HepG2 (cell line): ENCODE results near the gene TSPAN18. TPM values are rescaled to one million over a fixed set of nuclear protein-coding genes. Genes with fewer than 3 reads are reported as not detected.

Experiments
- ATAC-seq: fragments of 200-7000 bp; cut with Tn5 transposase; 3 replicates; pipeline ENCODE4 v1.9.1; 2020; ENCODE audit warnings: mild to moderate bottlenecking, moderate library complexity
- BruUV-seq: library from RNA; stranded (reverse); fragments of 400-500 nt; replicated peaks from 2 replicates; lab custom pipeline; 2021; lab: Mats Ljungman, UMichigan
- CTCF ChIA-PET: fragments of 300-600 bp; formaldehyde crosslinking; extraction: SDS; loops from one replicate; lab custom pipeline; 2021; ENCODE audit warnings: low total read pairs, inconsistent platforms, low intra/inter-chr PET ratio; lab: Yijun Ruan, JAX
- POLR2A ChIA-PET: fragments of 350-600 bp; sonication (Branson Sonifier 250); formaldehyde crosslinking; loops from one replicate; lab custom pipeline; 2020; ENCODE audit warnings: antibody characterized with exemption, inconsistent platforms; lab: Yijun Ruan, JAX
- DNase-seq: peaks from one replicate; pipeline ENCODE4 v3.0.0-alpha.2; 2015; ENCODE audit warnings: low spot score
- FAIRE-seq: peaks from 3 replicates; lab custom pipeline; 2011; peaks lifted over from hg19 to GRCh38; lab: Jason Lieb, UNC
- H2AFZ ChIP-seq: one replicate; pipeline ENCODE4 v1.6.1; 2011; ENCODE audit warnings: low read length, inconsistent platforms
- H3K27ac ChIP-seq: fragments of 300-600 bp; 3 replicates; pipeline ENCODE4 v1.8.0; 2011; ENCODE audit warnings: mixed run types, mild to moderate bottlenecking, mixed read lengths, low read length, inconsistent platforms; ENCODE audit not compliant: insufficient read depth; ENCODE audit errors: extremely low read length
- H3K27me3 ChIP-seq, 2 experiments: fragments of 200-600 bp in 1 of 2; 2 replicates in 1 of 2; 3 replicates in 1 of 2; pipeline versions ENCODE4 v1.6.0 to v1.8.0; 2011; ENCODE audit warnings: low read length in 2 of 2, mild to moderate bottlenecking in 2 of 2, moderate library complexity in 2 of 2, inconsistent platforms in 1 of 2; ENCODE audit not compliant: insufficient read depth in 2 of 2, control insufficient read depth in 1 of 2
- H3K36me3 ChIP-seq, 2 experiments: fragments of 200-600 bp in 1 of 2; replicated peaks in 1 of 2; 2 replicates in 1 of 2; 3 replicates in 1 of 2; pipeline versions ENCODE4 v1.5.1 to v1.8.0; 2011; ENCODE audit warnings: low read length in 2 of 2, inconsistent platforms in 1 of 2; ENCODE audit not compliant: insufficient read depth in 2 of 2, control insufficient read depth in 1 of 2
- H3K4me1 ChIP-seq: 2 replicates; pipeline ENCODE4 v1.5.1; 2012; ENCODE audit warnings: low read length, inconsistent platforms; ENCODE audit not compliant: insufficient read depth
- H3K4me2 ChIP-seq: 2 replicates; pipeline ENCODE4 v1.6.0; 2011; ENCODE audit warnings: low read depth, low read length, inconsistent platforms
- H3K4me3 ChIP-seq, 3 experiments: fragments of 200-600 bp in 1 of 3; sonication (generic), shearing (Covaris generic) in 1 of 3; replicated peaks in 1 of 3; 2 replicates each; pipeline ENCODE4 v1.5.1; 2011 to 2016; ENCODE audit warnings: low read length in 3 of 3, inconsistent platforms in 2 of 3, low read depth in 2 of 3, mild to moderate bottlenecking in 2 of 3, control low read depth in 1 of 3, mixed read lengths in 1 of 3; ENCODE audit not compliant: insufficient read depth in 1 of 3
- H3K79me2 ChIP-seq: one replicate; pipeline ENCODE4 v1.6.1; 2011; ENCODE audit warnings: low read length, inconsistent platforms; ENCODE audit not compliant: insufficient read depth
- H3K9ac ChIP-seq: 2 replicates; pipeline ENCODE4 v1.6.0; 2011; ENCODE audit warnings: mild to moderate bottlenecking, low read depth, low read length, inconsistent platforms; ENCODE audit not compliant: insufficient read depth
- H3K9me3 ChIP-seq: 2 replicates; pipeline ENCODE4 v1.5.1; 2012; ENCODE audit warnings: mild to moderate bottlenecking, low read length
- H4K20me1 ChIP-seq: 2 replicates; pipeline ENCODE4 v1.6.0; 2011; ENCODE audit warnings: inconsistent platforms, mild to moderate bottlenecking, low read length, moderate library complexity; ENCODE audit not compliant: insufficient read depth
- BHLHE40 ChIP-seq: IDR thresholded peaks from 2 replicates; pipeline ENCODE4 v1.6.1; 2011; ENCODE audit warnings: low read length, improper control_type of control experiment
- KIAA2018 ChIP-seq: sonication (generic); formaldehyde crosslinking; IDR thresholded peaks from 2 replicates; pipeline ENCODE4 v1.5.0; 2020; ENCODE audit warnings: mild to moderate bottlenecking, missing genetic modification reagents, borderline replicate concordance
- MBNL3 ChIP-seq: fragments of 250-450 bp; sonication (Bioruptor Pico); conservative IDR thresholded peaks from 2 replicates; pipeline ENCODE4 v1.8.0; 2022; ENCODE audit warnings: mild to moderate bottlenecking, inconsistent platforms
- PAF1 ChIP-seq: IDR thresholded peaks from 2 replicates; pipeline ENCODE4 v1.6.1; 2016; ENCODE audit warnings: missing genetic modification reagents, missing compliant biosample characterization
- POLR2AphosphoS5 ChIP-seq: IDR thresholded peaks from 2 replicates; pipeline ENCODE4 v1.6.1; 2012; ENCODE audit warnings: low read depth, low read length
- REPIN1 ChIP-seq: sonication (generic); formaldehyde crosslinking; IDR thresholded peaks from 2 replicates; pipeline ENCODE4 v1.8.0; 2022; ENCODE audit warnings: missing genetic modification reagents, low read depth, mild to moderate bottlenecking, borderline replicate concordance
- SAP130 ChIP-seq: IDR thresholded peaks from 2 replicates; pipeline ENCODE4 v1.6.1; 2016; ENCODE audit warnings: low read depth
- THAP11 ChIP-seq: IDR thresholded peaks from 2 replicates; pipeline ENCODE4 v1.6.1; 2016; ENCODE audit warnings: missing biosample characterization, missing genetic modification reagents
- ZBTB20 ChIP-seq: sonication (generic); formaldehyde crosslinking; IDR thresholded peaks from 2 replicates; pipeline ENCODE4 v1.8.1; 2023; ENCODE audit warnings: missing genetic modification reagents, low read depth, mild to moderate bottlenecking, borderline replicate concordance
- ZEB1 ChIP-seq: IDR thresholded peaks from 2 replicates; pipeline ENCODE4 v1.6.1; 2012; ENCODE audit warnings: mild to moderate bottlenecking, low read depth, inconsistent platforms; ENCODE audit not compliant: insufficient replicate concordance
- ZNF30 ChIP-seq: sonication (generic); formaldehyde crosslinking; IDR thresholded peaks from 2 replicates; pipeline ENCODE4 v1.5.0; 2020; ENCODE audit warnings: mild to moderate bottlenecking, missing genetic modification reagents
- ZNF737 ChIP-seq: sonication (generic); formaldehyde crosslinking; IDR thresholded peaks from 2 replicates; pipeline ENCODE4 v1.5.0; 2020; ENCODE audit warnings: missing genetic modification reagents, mild to moderate bottlenecking, borderline replicate concordance
- WGBS: methylation state at CpG from one replicate; pipeline ENCODE4 v1.1.6; 2017; ENCODE audit warnings: low lambda C conversion rate; 5-methylcytosine and 5-hydroxymethylcytosine counted together
- in situ Hi-C: cut with HindIII; loops from 2 replicates; pipeline ENCODE4 v1.10.0; 2017; ENCODE audit warnings: low pct_unique_long_range_greater_than_20kb; ENCODE audit not compliant: extremely low pct_ligation_motif_present
- intact Hi-C: fragments of 100-400 bp; cut with micrococcal nuclease; formaldehyde crosslinking; loops from one replicate; pipeline ENCODE4 v1.10.0; 2022; ENCODE audit not compliant: unreplicated experiment
- polyA plus RNA-seq, 8 experiments: library from polyadenylated mRNA; depleted of rRNA in 3 of 8; stranded (reverse) in 7 of 8; unstranded in 1 of 8; fragments of >200 nt; fragmentation: Illumina TruSeq in 4 of 8; extraction: Trizol in 4 of 8; gene quantifications; 2 replicates each; pipeline versions ENCODE4 v1.2.1 to v1.2.3, GENCODE V29; 2011 to 2016; ENCODE audit warnings: low read depth in 4 of 8, missing spikeins in 1 of 8, mixed read lengths in 1 of 8; ENCODE audit not compliant: insufficient read depth in 1 of 8
- total RNA-seq, 5 experiments: library from RNA; depleted of rRNA; stranded (reverse); fragments of >200 nt; fragmentation: Illumina TruSeq; extraction: Trizol; gene quantifications; 2 replicates each; pipeline ENCODE4 v1.2.3, GENCODE V29; 2016; ENCODE audit warnings: low read depth in 1 of 5

The TSPAN18 gene
- total and polyA plus RNA-seq, 2 of the 13 experiments (the other 11 are each of a cell fraction or from before 2014, with no cell fraction given), result not detected

DNA sequence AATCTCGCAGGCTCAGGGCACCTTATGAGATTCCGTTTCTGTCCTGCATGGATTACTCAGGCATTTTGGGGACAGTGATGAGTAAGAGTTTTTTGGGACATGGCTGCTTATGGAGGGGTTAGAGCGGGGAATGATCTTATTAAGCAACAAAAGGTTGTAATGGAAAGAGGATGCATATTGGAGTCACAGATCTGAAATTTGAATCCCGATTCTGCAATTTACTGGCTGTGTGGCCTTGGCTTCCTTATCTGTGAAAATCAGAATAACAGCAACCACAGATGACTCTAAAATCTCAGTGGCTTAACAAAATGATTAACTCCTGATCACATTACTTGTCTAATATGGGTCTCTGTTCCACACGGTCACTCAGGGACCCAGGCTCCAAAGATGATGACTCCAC lies 5.8 kb downstream of the TSPAN18 start:
- no peak overlapping the region for H3K4me3 ChIP-seq
- H3K27me3 ChIP-seq, result peaks cover 2 to 16% of the 10 kb centered on the region in 2 experiments; a peak in 3 of 5 replicates
- H3K36me3 ChIP-seq, result no peaks in the 10 kb centered on the region
- no peak for DNase-seq
- ChIA-PET POLR2A (no interaction called here), CTCF (no interaction called here)
- intact Hi-C loops, result no loop called here
- no peak for FAIRE-seq
- H3K9ac ChIP-seq, result no peak overlapping the region
- no peaks in the 10 kb centered on the region for H3K4me1 ChIP-seq
- no peak for ATAC-seq
- no peak overlapping the region for H2AFZ ChIP-seq
- H3K9me3 ChIP-seq, result no peaks in the 10 kb centered on the region
- H3K79me2 ChIP-seq, result no peaks in the 10 kb centered on the region
- 29% methylated on average over 5 of the region's 5 CpGs for WGBS
- no peak overlapping the region for H3K27ac ChIP-seq
- TF ChIP-seq PAF1 (CRISPR knock-in tag), result no peak
- no peak for TF ChIP-seq THAP11 (CRISPR knock-in tag)
- TF ChIP-seq ZNF30 (CRISPR knock-in tag), result no peak
- TF ChIP-seq ZBTB20 (CRISPR knock-in tag), result no peak
- no peak for TF ChIP-seq KIAA2018
- TF ChIP-seq MBNL3 (CRISPR knock-in tag), result no peak
- TF ChIP-seq REPIN1 (CRISPR knock-in tag), result no peak
- no peak for TF ChIP-seq ZEB1
- no peak for TF ChIP-seq ZNF737
- no peak for TF ChIP-seq SAP130
- TF ChIP-seq POLR2AphosphoS5, result no peak
- TF ChIP-seq BHLHE40, result no peak
- TF ChIP-seq, all 625 proteins: peak for 0
- no peak overlapping the region for H3K4me2 ChIP-seq
- no peaks in the 10 kb centered on the region for H4K20me1 ChIP-seq
- BruUV-seq, result no TSS peak
- in situ Hi-C loops, result no loop called here
